ENCODE results near the gene C1QTNF8.

DNA sequence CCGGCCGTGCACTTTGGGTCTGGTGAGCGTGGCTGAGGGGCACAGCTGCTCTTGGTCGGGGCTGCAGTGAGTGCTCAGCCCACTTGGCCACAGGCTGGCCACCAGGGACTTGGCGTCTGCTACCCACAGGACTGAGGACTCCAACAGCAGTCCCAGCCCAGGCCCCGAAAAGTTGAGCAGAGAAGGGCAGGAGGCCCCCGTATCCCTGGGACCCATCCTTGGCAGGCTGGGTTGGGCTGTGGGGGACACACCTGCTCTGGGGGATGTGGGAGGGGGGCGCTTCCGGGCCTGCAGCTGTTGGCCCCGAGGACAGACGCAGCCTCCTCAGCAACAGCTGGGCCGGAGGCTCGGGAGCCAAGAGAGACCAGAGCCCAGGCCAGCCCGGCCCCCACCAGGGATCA is 42.9 kb downstream of the C1QTNF8 start:
- TF ChIP-seq CTCF (IDR thresholded peaks at IDR 0.05) (no peak), POLR2A (IDR thresholded peaks at IDR 0.05) (no peak)

All from Peyer's patch (tissue), 4 donors.